ENCODE results near the gene CNNM1. TPM values are rescaled to one million over a fixed set of nuclear protein-coding genes. Genes with fewer than 3 reads are reported as not detected.

The CNNM1 gene
- total and polyA plus RNA-seq, 7 donors, result 0.23 to 2.2 (median 1.2) TPM; not detected in 2

- WGBS, 2 donors, result 73 to 81% methylated on average over 9 of the region's 9 CpGs
- H3K27me3 ChIP-seq, result no peaks in the 10 kb centered on the region
- H3K4me1 ChIP-seq, result peaks cover 0 to 8% (median 0%) of the 10 kb centered on the region in 4 donors
- intact Hi-C loops (cut with DNase I), result loop anchor here (5.0 kb wide), 2 partner anchors 157 to 317 kb away; no protein-coding TSS in a partner anchor
- DNase-seq, result no peak
- peaks cover 0 to 6% (median 0%) of the 10 kb centered on the region in 4 donors for H3K36me3 ChIP-seq
- no peak overlapping the region for H3K27ac ChIP-seq
- TF ChIP-seq EP300 (IDR thresholded peaks at IDR 0.05) (no peak), POLR2A (IDR thresholded peaks at IDR 0.05) (no peak), CTCF (IDR thresholded peaks at IDR 0.05) (no peak), POLR2AphosphoS5 (IDR thresholded peaks at IDR 0.05) (no peak)
- no peaks in the 10 kb centered on the region for H3K9me3 ChIP-seq
- H3K4me3 ChIP-seq, result no peak overlapping the region
Observed at GRCh38 chr10:99389729-99390480, 60.7 kb downstream of the CNNM1 start.

GRCh38 chr10:99391346-99391745 lies 62.2 kb downstream of the CNNM1 start:
- WGBS, 2 donors, result 94% methylated on average over 2 of the region's 2 CpGs
- no peak for TF ChIP-seq EP300 (IDR thresholded peaks at IDR 0.05)
- TF ChIP-seq POLR2AphosphoS5 (IDR thresholded peaks at IDR 0.05), result no peak
- TF ChIP-seq POLR2A (IDR thresholded peaks at IDR 0.05), result no peak
- TF ChIP-seq CTCF (IDR thresholded peaks at IDR 0.05), result no peak
- DNase-seq, result no peak
- Histone ChIP-seq H3K27me3 (no peaks in the 10 kb centered on the region), H3K36me3 (peaks cover 0 to 8% (median 0%) of the 10 kb centered on the region in 4 donors), H3K27ac (no peak overlapping the region), H3K4me3 (no peak overlapping the region), H3K9me3 (no peaks in the 10 kb centered on the region), H3K4me1 (peaks cover 0 to 12% (median 3%) of the 10 kb centered on the region in 4 donors)
- intact Hi-C loops (cut with DNase I), result loop anchor here (5.0 kb wide), 2 partner anchors 156 to 316 kb away; no protein-coding TSS in a partner anchor

- Histone ChIP-seq H3K4me1 (peaks cover 0 to 15% (median 4%) of the 10 kb centered on the region in 4 donors), H3K27me3 (no peaks in the 10 kb centered on the region), H3K9me3 (no peaks in the 10 kb centered on the region), H3K27ac (no peak overlapping the region), H3K4me3 (no peak overlapping the region), H3K36me3 (peaks cover 0 to 25% (median 5%) of the 10 kb centered on the region in 4 donors)
- intact Hi-C loops (cut with DNase I), result loop anchor here (2.0 to 5.0 kb wide), 3 partner anchors 154 to 314 kb away; no protein-coding TSS in a partner anchor
- TF ChIP-seq EP300 (IDR thresholded peaks at IDR 0.05) (no peak), POLR2A (IDR thresholded peaks at IDR 0.05) (no peak), CTCF (IDR thresholded peaks at IDR 0.05) (no peak), POLR2AphosphoS5 (IDR thresholded peaks at IDR 0.05) (no peak)
- no peak for DNase-seq
- WGBS, 2 donors, result 66 to 70% methylated on average over 2 of the region's 2 CpGs
Observed at GRCh38 chr10:99393036-99393435, 63.9 kb downstream of the CNNM1 start.

GRCh38 chr10:99393683-99394082 lies 64.5 kb downstream of the CNNM1 start:
- H3K27ac ChIP-seq, result no peak overlapping the region
- WGBS, 2 donors, result 68 to 88% methylated on average over 5 of the region's 5 CpGs
- intact Hi-C loops (cut with DNase I), result loop anchor here (2.0 to 5.0 kb wide), 3 partner anchors 154 to 314 kb away; no protein-coding TSS in a partner anchor
- no peak for DNase-seq
- H3K27me3 ChIP-seq, result no peaks in the 10 kb centered on the region
- H3K4me3 ChIP-seq, result no peak overlapping the region
- no peaks in the 10 kb centered on the region for H3K9me3 ChIP-seq
- TF ChIP-seq POLR2AphosphoS5 (IDR thresholded peaks at IDR 0.05), result no peak
- no peak for TF ChIP-seq EP300 (IDR thresholded peaks at IDR 0.05)
- TF ChIP-seq CTCF (IDR thresholded peaks at IDR 0.05), result no peak
- no peak for TF ChIP-seq POLR2A (IDR thresholded peaks at IDR 0.05)
- H3K4me1 ChIP-seq, result peaks cover 0 to 15% (median 4%) of the 10 kb centered on the region in 4 donors
- peaks cover 0 to 31% (median 7%) of the 10 kb centered on the region in 4 donors for H3K36me3 ChIP-seq
